BJ (cell line): ENCODE results near the gene SORL1. TPM values are rescaled to one million over a fixed set of nuclear protein-coding genes. Genes with fewer than 3 reads are reported as not detected.

ENCODE experiments used
- CTCF ChIA-PET: fragments of 350-600 bp; formaldehyde crosslinking; extraction: SDS; loops from one replicate; lab custom pipeline; 2021; ENCODE audit warnings: antibody characterized with exemption, inconsistent platforms; lab: Yijun Ruan, JAX
- POLR2A ChIA-PET: fragments of 300-600 bp; sonication (Branson Sonifier 250); formaldehyde crosslinking; extraction: SDS; loops from one replicate; lab custom pipeline; 2021; ENCODE audit warnings: antibody characterized with exemption; lab: Charles Lee
- DNase-seq: peaks from one replicate; pipeline ENCODE4 v3.0.0-alpha.2; 2011; ENCODE audit warnings: low read depth
- H3K27me3 ChIP-seq: 2 replicates; pipeline ENCODE4 v1.6.0; 2011; ENCODE audit warnings: low read length; ENCODE audit not compliant: control insufficient read depth, insufficient read depth
- H3K36me3 ChIP-seq: 2 replicates; pipeline ENCODE4 v1.5.1; 2011; ENCODE audit warnings: low read length; ENCODE audit not compliant: control insufficient read depth, insufficient read depth
- H3K4me3 ChIP-seq: 2 replicates; pipeline ENCODE4 v1.5.1; 2011; ENCODE audit warnings: low read depth, mild to moderate bottlenecking, control low read depth, low read length
- polyA plus RNA-seq: library from polyadenylated mRNA; depleted of rRNA; stranded (reverse); fragments of >200 nt; gene quantifications from 2 replicates; pipeline ENCODE4 v1.2.3, GENCODE V29; 2011
- TF ChIP-seq, protein P1 (sequence below): IDR thresholded peaks from 2 replicates; pipeline ENCODE4 v1.5.1; 2011; ENCODE audit warnings: low read depth, mild to moderate bottlenecking, control low read depth, inconsistent platforms, low read length, moderate library complexity; ENCODE audit not compliant: insufficient read depth

Gene SORL1
- polyA plus RNA-seq, 1 experiment, result 1.4 TPM

DNA sequence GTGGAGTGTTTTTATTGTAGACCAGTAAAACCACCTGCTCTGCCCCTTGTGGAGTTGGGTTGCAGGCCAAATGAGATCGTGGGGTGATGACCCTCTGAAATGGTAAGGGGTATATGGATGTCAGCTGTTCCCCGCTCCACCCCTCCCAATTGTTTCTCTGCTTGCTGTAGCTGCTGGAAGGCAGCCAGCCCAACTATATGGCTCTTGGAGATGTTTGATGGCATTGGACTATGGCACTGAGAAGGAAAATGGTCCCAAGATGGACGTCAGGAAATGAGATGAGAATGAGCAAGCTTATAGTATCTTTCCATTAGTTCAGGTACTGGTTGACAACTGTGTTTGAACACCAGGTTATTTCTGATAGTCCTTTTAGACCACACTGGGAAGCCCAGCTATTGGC lies 95.5 kb downstream of the SORL1 start:
- CTCF ChIA-PET, result no interaction called here
- no peaks in the 10 kb centered on the region for H3K36me3 ChIP-seq
- POLR2A ChIA-PET, result no interaction called here

DNA sequence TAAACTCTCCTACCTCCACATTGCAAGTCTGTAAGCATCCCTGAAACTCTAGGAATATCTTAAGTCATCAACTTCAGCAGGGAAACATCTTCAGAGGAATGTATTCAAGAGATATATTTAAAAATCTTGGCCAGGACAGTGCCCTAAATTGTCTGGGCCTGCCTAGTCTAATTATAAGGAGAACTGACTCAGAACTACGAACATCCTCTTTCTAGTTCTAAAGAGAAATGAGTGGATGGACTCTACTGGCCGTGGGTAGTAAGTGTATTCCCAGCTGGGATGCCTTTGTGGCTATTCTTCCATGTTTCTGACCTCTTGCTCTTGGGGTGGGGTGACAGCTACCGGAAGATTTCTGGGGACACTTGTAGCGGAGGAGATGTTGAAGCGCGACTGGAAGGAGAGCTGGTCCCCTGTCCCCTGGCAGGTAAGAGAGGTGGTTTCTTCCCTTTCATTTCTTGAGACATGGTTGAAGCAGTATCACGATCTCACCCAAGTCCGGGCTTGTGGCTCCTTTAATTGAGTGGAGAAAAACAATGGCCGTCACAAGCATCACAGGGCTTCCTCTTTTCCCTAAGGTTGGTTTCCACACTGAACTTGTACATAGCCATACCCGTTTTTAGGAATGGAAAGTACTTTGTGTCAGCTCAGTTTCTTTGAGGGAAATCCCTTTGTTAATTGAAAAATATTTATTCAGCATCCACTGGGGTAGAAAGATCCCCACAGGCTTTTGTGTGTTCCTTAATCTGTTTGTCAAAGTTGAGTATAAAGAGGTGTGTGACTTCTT lies 98.3 kb downstream of the SORL1 start:
- POLR2A ChIA-PET, result no interaction called here

More for the DNA sequence above, 95.5 kb downstream of the SORL1 start:
- Histone ChIP-seq H3K4me3 (no peak overlapping the region), H3K27me3 (no peaks in the 10 kb centered on the region; the same call in 1 of the 2 replicates)
- TF ChIP-seq, protein P1, sequence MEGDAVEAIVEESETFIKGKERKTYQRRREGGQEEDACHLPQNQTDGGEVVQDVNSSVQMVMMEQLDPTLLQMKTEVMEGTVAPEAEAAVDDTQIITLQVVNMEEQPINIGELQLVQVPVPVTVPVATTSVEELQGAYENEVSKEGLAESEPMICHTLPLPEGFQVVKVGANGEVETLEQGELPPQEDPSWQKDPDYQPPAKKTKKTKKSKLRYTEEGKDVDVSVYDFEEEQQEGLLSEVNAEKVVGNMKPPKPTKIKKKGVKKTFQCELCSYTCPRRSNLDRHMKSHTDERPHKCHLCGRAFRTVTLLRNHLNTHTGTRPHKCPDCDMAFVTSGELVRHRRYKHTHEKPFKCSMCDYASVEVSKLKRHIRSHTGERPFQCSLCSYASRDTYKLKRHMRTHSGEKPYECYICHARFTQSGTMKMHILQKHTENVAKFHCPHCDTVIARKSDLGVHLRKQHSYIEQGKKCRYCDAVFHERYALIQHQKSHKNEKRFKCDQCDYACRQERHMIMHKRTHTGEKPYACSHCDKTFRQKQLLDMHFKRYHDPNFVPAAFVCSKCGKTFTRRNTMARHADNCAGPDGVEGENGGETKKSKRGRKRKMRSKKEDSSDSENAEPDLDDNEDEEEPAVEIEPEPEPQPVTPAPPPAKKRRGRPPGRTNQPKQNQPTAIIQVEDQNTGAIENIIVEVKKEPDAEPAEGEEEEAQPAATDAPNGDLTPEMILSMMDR, result no peak
- DNase-seq, result no peak

DNA sequence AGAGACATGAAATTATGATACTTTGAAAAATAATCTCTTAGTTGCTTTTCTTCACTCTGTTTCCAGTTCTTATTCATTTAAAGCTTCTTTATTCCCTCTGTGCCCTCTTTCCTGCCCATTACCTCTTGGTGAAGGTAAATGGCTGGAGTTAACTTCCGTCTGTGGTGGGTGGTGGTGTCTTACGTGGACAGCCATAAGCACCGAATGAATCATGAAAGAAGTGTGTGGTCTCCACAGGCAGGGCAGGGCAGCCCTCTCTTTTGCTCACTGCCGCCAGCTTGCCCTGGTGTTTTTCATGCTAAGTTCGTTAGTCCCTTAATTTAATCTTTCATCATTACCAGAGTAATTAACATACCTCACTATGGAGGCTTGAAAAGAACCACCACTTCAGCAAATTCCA lies 99.3 kb downstream of the SORL1 start:
- Histone ChIP-seq H3K27me3 (no peaks in the 10 kb centered on the region; the same call in none of the 2 replicates), H3K36me3 (no peaks in the 10 kb centered on the region), H3K4me3 (no peak overlapping the region)
- ChIA-PET CTCF (interaction anchor here (1.6 kb wide), 1 partner anchor 10 kb away, joined by 3 read pairs; no protein-coding TSS in a partner anchor), POLR2A (no interaction called here)
- no peak for DNase-seq
- TF ChIP-seq, protein P1, result no peak

More for the DNA sequence above, 98.3 kb downstream of the SORL1 start:
- TF ChIP-seq, protein P1, result no peak
- Histone ChIP-seq H3K36me3 (no peaks in the 10 kb centered on the region), H3K27me3 (no peaks in the 10 kb centered on the region; the same call in 1 of the 2 replicates), H3K4me3 (no peak overlapping the region)
- CTCF ChIA-PET, result interaction anchor here (1.6 kb wide), 1 partner anchor 11 kb away, joined by 3 read pairs; no protein-coding TSS in a partner anchor
- DNase-seq, result no peak

DNA sequence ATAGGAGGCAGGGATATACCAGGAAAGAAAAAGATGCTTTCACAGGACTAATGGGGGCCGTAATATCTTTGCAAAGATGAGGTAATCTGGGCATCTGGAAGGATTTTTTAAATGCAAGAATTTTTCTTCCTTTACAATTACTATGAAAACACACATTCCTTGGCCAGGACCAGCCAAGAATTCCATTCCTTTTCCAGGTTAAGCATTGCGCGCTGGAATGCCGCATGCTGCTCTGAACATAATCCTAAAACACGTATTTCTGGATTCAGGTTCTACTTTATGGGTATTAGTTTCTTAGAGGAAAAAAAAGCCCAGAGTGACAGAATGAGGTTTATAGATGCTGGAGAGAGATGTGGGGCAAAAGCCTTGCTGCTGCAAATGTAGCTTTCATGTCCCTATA lies 100.0 kb downstream of the SORL1 start:
- Histone ChIP-seq H3K36me3 (no peaks in the 10 kb centered on the region), H3K4me3 (no peak overlapping the region), H3K27me3 (no peaks in the 10 kb centered on the region; the same call in none of the 2 replicates)
- ChIA-PET POLR2A (no interaction called here), CTCF (interaction anchor here (1.6 kb wide), 1 partner anchor 10 kb away, joined by 3 read pairs; no protein-coding TSS in a partner anchor)
- TF ChIP-seq, protein P1, result no peak
- no peak for DNase-seq

DNA sequence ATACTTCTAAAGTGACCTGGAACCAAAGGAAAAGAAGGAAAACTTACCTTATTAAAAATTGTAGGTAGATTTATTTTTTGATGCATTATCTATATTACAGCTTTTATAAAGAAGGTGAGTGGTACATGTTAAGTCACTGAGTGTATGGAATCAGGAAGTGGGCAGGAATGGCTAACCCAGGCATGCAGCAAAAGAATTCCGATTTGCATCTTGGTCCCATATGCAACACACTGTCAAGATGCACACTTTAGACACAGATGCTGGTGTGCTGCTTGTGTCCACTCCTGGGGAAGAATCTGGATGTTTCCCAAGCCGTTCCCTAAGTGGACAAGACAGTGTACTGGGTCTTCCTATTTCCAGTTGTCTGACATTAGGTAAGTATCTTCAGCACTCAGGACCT lies 100.5 kb downstream of the SORL1 start:
- DNase-seq, result no peak
- Histone ChIP-seq H3K4me3 (no peak overlapping the region), H3K36me3 (no peaks in the 10 kb centered on the region), H3K27me3 (no peaks in the 10 kb centered on the region; the same call in none of the 2 replicates)
- ChIA-PET CTCF (no interaction called here), POLR2A (no interaction called here)
- TF ChIP-seq, protein P1, result no peak
